GM19351 (cell line): Measurements from ENCODE around the gene METTL14.
"Not testable (repeated sequence)": the region's sequence is repeated elsewhere in the genome, so short reads cannot be mapped to it uniquely, and the experiment has no call there.

Experiments
- ATAC-seq: cut with Tn5 transposase; IDR thresholded peaks from one replicate; pipeline ENCODE4 v1.9.1; 2021; ENCODE audit warnings: mild to moderate bottlenecking, moderate library complexity; ENCODE audit not compliant: unreplicated experiment

Gene METTL14

DNA sequence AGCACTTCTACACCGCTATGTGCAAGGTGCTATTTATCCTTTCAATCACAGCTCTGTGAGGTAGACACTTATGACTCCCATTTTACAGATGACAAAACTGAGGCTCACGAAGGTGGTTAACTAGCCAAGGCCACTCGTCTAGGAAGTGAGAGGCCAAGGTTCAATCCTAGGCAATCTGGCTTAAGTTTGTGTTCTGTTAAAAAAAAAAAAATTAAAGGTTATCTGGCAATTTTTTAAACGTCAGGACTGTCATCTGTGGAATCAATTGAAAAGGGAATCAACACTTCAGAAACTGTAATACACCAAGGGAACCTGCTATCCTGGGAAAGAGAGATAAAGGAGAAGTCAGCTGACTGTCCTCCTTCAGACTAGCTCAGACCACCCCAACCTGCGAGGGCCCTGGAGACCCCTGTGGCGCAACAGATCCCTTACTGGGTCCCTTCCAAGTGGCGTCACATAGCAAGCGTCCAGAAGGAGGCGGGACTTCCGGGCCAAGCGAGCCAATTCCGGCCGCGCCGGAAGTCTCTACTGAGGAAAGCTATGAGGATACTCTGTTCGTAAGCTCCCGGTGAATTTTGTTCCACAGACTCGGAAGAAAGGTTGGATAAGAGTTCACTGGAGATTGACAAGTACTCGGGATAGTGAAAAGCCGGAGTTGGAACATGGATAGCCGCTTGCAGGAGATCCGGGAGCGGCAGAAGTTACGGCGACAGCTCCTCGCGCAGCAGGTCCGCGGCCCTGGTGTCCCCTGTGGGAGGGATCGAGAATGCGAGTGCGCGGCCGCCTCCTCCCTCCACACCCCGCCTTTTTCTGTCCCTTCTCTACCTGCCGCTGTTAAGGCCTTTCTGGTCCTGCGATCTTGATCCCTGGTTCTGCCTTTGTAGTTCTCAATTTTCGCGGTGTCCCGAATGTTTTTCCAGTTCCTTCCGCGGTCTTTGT lies at the start of gene METTL14:
METTL14 (plus strand) TSS at position 520 of the 939 bp plus-strand sequence; CDS start at position 663, 143 bp downstream.
- ATAC-seq: peak; percentile 98

- ATAC-seq: not testable (repeated sequence)
These were observed 49.1 kb upstream of the METTL14 start for GRCh38 chr4:118636126-118636525.

GRCh38 chr4:118664665-118665064 lies 20.5 kb upstream of the METTL14 start:
- not testable (repeated sequence) for ATAC-seq

- not testable (repeated sequence) for ATAC-seq
These were observed 16.0 kb upstream of the METTL14 start for GRCh38 chr4:118669220-118669619.

DNA sequence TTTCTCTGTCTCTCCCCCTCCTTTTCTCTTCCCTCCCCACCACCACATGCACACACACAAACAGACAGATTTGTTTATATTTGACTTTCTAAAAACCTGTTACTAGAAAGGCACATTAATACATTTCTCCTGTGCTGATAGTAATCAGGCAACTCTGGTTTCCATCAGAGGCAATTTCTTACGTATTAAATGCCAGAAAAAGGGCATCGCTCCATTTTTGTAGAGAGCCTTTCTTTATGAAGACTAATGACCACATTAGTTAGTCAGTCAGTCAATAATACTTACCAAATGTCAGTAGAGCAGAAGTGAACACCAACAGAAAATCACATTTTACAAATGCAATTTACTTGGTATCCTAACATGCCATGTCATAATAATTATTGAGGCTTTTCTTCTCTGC lies 14.2 kb upstream of the METTL14 start:
- not testable (repeated sequence) for ATAC-seq

DNA sequence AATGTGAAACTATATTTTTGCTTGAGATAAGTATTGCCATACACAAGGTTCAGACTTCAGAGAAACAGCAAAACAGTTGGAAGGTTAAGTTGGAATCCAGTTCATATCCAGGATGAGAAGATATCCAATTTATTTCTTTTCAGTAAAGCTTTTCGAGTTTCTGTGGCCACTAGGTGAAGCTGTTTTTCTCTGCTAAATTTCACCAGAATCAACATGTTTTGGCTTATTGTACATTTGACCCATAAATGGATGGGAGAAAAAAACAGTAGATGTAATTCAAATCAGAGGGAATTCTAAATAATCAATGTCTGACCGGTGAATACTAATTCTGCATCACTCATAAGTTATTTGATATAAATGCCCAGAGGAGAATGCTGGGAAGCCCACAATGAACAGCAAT lies 9.1 kb upstream of the METTL14 start:
- ATAC-seq: no peak

- ATAC-seq: no peak
These were observed 4.4 kb upstream of the METTL14 start for GRCh38 chr4:118680808-118681207.

- ATAC-seq: no peak
These were observed 2.3 kb upstream of the METTL14 start for GRCh38 chr4:118682928-118683327.

DNA sequence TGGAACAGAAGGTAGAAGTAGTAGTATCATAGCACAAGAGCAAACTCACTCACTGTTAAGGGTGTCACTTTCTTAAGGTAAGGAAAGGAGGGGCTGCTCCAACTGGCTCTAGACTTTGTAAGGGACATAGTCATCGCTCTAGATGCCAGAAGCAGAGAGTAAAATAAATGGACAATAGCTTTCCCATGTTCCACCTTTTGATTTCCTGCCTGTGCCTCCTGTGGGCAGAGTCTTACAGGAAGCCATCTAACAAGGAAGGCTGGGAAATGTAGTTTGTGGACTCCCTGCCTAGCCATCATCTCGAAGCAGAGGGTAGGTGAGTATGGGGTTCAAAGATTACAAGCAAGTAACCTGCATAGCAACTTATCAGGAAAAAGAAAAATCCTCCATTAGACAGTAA lies 1.7 kb upstream of the METTL14 start:
- no peak for ATAC-seq

DNA sequence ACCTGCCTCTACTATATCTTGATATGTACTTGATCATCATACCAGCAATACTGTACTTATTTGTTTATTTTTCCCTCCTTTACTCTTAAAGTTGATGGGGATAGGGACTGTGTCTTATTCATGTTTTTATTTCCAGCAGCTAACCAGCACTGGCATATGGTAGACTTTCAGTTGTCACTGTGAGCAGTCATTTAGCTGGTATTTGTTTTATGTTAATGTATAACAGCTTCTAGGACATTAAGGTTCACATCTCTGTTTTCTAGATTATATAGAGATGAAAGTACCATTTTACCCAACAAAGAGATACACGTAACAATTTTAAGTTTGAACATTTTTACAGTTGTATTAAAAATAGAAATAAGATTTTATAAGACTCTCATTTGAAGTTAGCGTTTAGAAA lies 17.9 kb downstream of the METTL14 start:
- ATAC-seq: no peak

DNA sequence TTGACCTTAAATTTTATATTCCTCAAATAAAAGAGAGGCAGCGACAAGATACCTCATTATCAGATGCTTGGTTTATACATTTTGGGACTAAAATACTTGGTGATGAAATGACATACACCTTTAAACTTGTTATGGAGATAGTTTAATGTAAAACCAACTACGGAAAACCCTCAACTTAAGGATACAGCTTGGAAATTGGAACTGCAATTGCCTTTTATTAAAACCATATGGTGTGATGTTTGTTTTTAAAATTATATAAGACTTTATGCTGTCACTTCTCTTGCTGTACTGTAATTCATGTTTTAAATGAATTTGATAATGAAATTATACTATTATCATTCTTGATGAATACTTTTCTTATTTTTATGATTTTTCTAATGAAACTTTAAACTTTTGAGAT lies 25.9 kb downstream of the METTL14 start:
- no peak for ATAC-seq

DNA sequence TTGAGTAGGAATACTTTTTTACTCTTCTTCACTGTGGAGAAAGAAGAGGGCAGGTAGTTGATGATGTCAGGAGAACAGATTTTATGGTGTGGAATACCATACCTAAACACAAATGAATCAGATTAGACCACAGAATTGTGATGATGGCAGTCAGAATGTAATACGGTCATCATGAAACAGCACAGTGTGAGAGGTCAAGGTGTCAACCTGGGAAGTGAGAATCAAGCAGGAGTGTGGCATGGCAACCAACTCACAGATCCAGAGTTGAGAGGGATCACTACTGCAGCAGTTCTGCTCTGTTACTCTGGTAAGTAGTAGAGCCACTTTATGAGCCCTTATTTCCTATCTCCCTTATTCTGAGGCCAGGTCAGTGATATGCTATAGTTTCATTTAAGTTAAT lies 27.7 kb downstream of the METTL14 start:
- no peak for ATAC-seq

GRCh38 chr4:118714682-118715081 lies 29.5 kb downstream of the METTL14 start:
- ATAC-seq: no peak

GRCh38 chr4:118716304-118716703 lies 31.1 kb downstream of the METTL14 start:
- no peak for ATAC-seq

DNA sequence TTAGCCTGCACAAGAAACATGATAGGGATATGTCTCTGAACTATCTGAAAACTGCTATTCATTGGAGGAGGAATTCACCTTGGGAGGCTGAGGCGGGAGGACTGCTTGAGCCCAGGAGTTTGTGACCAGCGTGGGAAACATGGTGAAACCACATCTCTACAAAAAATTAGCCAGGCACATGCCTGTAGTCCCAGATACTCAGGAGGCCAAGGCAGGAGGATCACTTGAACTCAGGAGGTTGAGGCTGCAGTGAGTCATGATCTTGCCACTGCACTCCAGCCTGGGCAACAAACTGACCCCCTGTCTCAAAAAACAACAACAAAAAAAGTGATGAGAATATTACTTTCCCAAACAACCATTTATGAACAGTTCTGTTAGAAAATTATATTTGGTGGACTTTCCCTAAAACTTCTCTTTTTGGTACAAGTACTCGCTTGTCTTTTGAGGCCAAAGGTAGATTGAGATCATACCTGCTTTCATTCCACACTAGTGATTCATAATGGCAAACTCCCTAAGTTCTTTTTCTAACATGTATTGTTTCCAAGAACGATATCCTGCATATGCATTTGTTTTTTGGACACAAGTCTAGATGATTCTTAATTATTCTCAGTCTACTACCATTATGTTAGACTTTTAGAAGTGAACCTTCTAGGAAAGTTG lies 33.4 kb downstream of the METTL14 start:
- no peak for ATAC-seq

DNA sequence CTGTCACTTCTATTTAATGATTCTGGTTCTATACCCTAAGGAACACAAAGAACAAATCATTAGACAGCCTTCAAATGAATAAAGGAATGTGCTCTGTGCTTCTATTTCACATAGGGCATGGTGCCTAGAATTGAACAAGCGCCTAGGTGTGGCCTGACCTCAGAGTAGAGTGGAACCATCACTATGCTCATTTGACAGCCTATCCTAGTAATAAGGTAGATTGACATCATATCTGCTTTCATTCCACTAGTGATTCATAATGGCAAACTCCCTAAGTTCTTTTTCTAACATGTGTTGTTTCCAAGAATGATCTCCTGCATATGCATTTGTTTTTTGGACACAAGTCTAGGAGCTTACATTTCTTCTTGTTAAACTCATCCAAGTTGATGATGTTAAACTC lies 36.6 kb downstream of the METTL14 start:
- ATAC-seq: no peak

- no peak for ATAC-seq
These were observed 38.2 kb downstream of the METTL14 start for GRCh38 chr4:118723369-118723768.

GRCh38 chr4:118727360-118727759 lies 42.2 kb downstream of the METTL14 start:
- ATAC-seq: peak; percentile 29

- ATAC-seq: no peak
These were observed 44.4 kb downstream of the METTL14 start for GRCh38 chr4:118729287-118730286.

- no peak for ATAC-seq
These were observed 45.5 kb downstream of the METTL14 start for GRCh38 chr4:118730683-118731082.
